GM12874 (cell line): ENCODE measurements around the gene SLC25A25.

Experiments
- TF ChIP-seq, protein P1 (sequence below): IDR thresholded peaks from 2 replicates; pipeline ENCODE4 v1.5.1; 2011; ENCODE audit warnings: low read depth, mild to moderate bottlenecking, control low read depth, low read length, moderate library complexity; ENCODE audit not compliant: insufficient read depth

The SLC25A25 gene

DNA sequence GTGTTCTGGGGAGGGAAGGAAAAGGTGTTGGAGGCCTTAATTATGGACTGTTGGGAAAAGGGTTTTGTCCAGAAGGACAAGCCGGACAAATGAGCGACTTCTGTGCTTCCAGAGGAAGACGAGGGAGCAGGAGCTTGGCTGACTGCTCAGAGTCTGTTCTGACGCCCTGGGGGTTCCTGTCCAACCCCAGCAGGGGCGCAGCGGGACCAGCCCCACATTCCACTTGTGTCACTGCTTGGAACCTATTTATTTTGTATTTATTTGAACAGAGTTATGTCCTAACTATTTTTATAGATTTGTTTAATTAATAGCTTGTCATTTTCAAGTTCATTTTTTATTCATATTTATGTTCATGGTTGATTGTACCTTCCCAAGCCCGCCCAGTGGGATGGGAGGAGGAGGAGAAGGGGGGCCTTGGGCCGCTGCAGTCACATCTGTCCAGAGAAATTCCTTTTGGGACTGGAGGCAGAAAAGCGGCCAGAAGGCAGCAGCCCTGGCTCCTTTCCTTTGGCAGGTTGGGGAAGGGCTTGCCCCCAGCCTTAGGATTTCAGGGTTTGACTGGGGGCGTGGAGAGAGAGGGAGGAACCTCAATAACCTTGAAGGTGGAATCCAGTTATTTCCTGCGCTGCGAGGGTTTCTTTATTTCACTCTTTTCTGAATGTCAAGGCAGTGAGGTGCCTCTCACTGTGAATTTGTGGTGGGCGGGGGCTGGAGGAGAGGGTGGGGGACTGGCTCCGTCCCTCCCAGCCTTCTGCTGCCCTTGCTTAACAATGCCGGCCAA is 40.4 kb downstream of the SLC25A25 start:
- TF ChIP-seq, protein P1, sequence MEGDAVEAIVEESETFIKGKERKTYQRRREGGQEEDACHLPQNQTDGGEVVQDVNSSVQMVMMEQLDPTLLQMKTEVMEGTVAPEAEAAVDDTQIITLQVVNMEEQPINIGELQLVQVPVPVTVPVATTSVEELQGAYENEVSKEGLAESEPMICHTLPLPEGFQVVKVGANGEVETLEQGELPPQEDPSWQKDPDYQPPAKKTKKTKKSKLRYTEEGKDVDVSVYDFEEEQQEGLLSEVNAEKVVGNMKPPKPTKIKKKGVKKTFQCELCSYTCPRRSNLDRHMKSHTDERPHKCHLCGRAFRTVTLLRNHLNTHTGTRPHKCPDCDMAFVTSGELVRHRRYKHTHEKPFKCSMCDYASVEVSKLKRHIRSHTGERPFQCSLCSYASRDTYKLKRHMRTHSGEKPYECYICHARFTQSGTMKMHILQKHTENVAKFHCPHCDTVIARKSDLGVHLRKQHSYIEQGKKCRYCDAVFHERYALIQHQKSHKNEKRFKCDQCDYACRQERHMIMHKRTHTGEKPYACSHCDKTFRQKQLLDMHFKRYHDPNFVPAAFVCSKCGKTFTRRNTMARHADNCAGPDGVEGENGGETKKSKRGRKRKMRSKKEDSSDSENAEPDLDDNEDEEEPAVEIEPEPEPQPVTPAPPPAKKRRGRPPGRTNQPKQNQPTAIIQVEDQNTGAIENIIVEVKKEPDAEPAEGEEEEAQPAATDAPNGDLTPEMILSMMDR, result no peak

DNA sequence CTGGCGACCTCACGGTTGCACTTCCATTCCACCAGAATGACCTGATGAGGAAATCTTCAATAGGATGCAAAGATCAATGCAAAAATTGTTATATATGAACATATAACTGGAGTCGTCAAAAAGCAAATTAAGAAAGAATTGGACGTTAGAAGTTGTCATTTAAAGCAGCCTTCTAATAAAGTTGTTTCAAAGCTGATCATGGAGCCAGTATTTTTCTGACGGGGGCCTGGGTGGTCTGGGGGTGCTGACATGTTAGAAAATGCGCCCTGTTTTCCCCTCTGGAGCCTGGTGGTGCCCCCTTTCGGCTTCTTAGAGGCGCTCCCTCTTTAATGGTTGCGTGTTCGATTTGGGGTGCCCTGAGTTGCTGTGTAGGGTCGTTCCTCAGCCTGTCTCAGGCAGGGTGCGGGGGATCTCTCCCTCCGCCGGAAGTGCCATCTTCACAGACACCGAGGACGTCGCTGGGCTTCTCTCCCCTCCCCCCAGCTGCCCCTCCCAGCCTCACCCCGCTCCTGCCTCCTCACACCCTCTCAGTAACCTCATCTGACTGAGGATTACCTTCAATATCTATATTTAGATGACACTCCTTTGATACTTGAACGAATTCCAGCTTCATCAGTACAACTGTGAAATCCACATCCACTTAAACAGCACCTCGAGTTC is 41.1 kb downstream of the SLC25A25 start:
- TF ChIP-seq, protein P1, result no peak

DNA sequence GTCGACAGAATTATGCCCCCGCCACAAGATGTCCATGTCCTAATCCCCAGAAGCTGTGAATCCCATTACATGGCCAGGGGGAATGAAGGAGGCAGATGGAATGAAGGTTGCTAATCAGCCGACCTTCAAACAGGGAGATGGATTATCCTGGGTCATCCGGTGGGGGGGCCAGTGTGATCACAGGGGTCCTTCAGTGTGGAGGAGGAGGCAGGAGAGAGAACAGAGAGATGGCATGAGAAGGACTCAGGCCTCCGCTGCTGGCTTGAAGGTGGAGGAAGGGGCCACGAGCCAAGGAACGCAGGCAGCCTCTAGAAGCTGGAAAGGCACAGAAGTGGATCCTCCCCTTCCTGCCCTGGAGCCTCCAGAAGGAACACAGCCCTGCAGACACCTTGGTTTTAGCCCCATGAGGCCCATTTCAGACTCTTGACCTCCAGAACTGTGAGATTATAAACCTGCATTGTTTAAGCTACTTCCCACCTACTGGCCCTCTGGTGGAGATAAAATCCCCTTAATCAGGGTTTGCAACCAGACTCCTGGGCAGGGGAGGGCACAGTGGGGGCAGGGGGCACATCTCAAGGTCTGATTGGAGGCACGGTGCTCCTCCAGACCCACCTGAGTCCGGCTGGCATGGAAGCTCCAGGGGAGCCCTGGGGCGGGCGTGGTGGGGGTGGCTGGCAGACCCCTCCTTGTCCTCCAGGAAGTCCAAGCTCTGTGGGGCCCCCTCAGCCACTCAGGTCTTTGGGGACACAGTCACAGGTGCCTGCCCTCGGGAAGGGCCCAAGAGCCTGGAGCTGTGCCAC is 45.7 kb downstream of the SLC25A25 start:
- TF ChIP-seq, protein P1, result no peak

DNA sequence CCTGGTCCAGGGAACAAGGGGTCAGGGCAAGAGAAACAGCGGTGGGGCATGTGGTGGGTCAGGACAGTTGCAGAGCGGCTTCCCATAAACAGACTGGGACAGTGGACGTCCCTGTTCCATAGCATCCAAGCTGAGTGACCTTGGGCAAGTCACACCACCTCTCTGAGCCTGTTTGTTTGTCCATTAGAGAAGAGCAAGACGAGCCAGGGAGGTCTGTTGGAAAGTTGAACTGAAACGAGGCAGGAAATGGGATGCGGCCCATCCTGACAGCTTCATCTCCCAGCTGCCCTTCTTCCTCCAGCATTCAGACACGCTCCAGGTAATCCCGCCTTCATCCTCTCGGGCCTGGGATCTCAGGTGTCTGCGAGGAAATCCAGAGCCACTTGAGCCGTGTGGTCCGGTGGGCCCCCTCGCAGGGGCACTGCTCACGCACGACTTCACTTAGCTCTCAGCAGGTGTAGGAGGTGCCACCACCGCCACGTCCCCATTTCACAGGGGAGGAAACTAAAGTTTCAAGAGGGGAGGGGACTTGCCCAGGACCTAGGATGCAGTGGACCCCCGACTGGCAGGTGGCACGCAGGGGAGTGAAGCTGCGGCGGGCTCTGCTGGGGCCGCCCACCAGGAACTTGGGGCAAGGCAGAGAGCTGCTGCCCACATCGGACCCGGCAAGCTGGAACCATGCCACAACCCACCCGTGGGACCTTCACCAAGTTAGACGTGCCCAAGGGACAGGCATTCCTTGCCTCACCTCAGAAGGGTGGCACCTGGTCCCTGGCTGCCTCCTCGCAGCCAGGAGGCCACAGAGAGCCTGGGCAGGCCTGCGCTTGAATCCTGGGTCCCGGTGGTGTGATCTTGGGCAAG is 46.5 kb downstream of the SLC25A25 start:
- TF ChIP-seq, protein P1, result no peak

DNA sequence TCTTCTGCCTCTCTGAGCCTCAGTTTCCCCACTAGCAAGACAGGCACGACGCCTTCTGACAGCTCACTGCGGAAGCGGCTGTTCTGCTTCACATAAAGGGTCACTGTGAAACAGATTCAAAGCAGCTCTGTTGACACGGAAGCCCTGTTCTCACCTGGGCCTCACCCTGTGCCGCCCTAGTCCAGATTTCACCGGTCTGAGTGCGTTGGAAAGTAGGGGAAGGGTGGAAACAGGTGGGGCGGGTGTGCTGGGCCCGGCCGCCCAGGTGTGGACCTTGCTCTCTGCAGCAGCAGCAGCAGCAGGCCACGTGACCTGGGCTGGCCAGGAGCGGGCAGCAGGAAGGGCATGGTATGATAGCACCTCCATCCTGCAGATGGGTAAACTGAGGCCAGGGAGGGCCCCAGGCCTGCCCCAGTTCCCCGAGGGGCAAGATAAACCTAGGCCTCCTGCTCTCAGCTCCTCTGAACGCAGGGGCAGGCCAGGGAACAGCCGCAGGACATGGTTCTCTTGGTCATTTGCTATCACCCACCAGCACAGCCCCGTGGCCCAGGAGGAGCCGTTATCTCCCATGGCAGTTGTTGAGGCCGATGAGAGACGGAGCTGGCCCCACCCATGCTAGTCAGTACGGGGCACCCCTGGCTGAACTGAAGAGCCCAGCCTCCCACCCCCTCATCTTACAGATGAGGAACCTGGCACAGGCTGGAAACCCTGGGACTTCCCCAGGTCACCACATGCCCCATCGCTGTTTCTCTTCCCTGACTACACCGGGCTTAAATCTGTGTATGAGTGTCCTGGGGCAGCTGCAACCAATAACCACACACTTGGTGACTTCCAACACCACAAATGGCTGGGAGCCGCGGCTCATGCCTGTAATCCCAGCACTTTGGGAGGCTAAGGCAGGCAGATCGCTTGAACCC is 47.4 kb downstream of the SLC25A25 start:
- TF ChIP-seq, protein P1, result no peak
